H9 (cell line): ENCODE data around the gene ZNF280A. TPM values are rescaled to one million over a fixed set of nuclear protein-coding genes. Genes with fewer than 3 reads are reported as not detected.
"Not testable (repeated sequence)": the region's sequence is repeated elsewhere in the genome, so short reads cannot be mapped to it uniquely, and the experiment has no call there.

ENCODE experiments used
- DNase-seq: peaks from one replicate; pipeline ENCODE4 v3.0.0-alpha.2; 2017
- H2AFZ ChIP-seq: one replicate; pipeline ENCODE4 v1.6.1; 2013; ENCODE audit warnings: mild to moderate bottlenecking, low read length, control low read depth, moderate library complexity
- H2AK5ac ChIP-seq: 2 replicates; pipeline ENCODE4 v1.6.1; 2013; ENCODE audit warnings: low read length, control low read depth, mixed read lengths; ENCODE audit not compliant: insufficient read length
- H2BK120ac ChIP-seq: one replicate; pipeline ENCODE4 v1.6.1; 2013; ENCODE audit warnings: low read depth, mild to moderate bottlenecking, low read length, control low read depth, inconsistent platforms; ENCODE audit not compliant: poor library complexity, severe bottlenecking
- H2BK12ac ChIP-seq: 2 replicates; pipeline ENCODE4 v1.6.1; 2013; ENCODE audit warnings: low read length, control low read depth, mixed read lengths, low read depth; ENCODE audit not compliant: insufficient read length
- H2BK15ac ChIP-seq: 2 replicates; pipeline ENCODE4 v1.6.1; 2013; ENCODE audit warnings: low read depth, low read length, control low read depth
- H2BK20ac ChIP-seq: one replicate; pipeline ENCODE4 v1.6.1; 2013; ENCODE audit warnings: low read depth, mild to moderate bottlenecking, low read length, control low read depth, inconsistent platforms; ENCODE audit not compliant: poor library complexity, severe bottlenecking
- H2BK5ac ChIP-seq: 2 replicates; pipeline ENCODE4 v1.6.1; 2013; ENCODE audit warnings: low read length, control low read depth, mixed read lengths; ENCODE audit not compliant: insufficient read length
- H3K14ac ChIP-seq: 2 replicates; pipeline ENCODE4 v1.6.1; 2013; ENCODE audit warnings: low read length, control low read depth; ENCODE audit not compliant: insufficient read depth
- H3K18ac ChIP-seq: 2 replicates; pipeline ENCODE4 v1.6.1; 2013; ENCODE audit warnings: low read depth, mild to moderate bottlenecking, mixed read lengths, low read length, control low read depth; ENCODE audit not compliant: insufficient read length
- H3K23ac ChIP-seq: 2 replicates; pipeline ENCODE4 v1.6.1; 2013; ENCODE audit warnings: low read length, control low read depth, mixed read lengths, low read depth; ENCODE audit not compliant: insufficient read length
- H3K23me2 ChIP-seq: 2 replicates; pipeline ENCODE4 v1.6.1; 2013; ENCODE audit warnings: low read depth, mild to moderate bottlenecking, mixed read lengths, low read length, control low read depth; ENCODE audit not compliant: insufficient read length, poor library complexity, severe bottlenecking
- H3K27ac ChIP-seq: 2 replicates; pipeline ENCODE4 v1.5.1; 2013; ENCODE audit warnings: low read length, control low read depth, mixed read lengths, low read depth; ENCODE audit not compliant: insufficient read length
- H3K27me3 ChIP-seq: 2 replicates; pipeline ENCODE4 v1.6.1; 2013; ENCODE audit warnings: low read length, control low read depth, inconsistent platforms; ENCODE audit not compliant: insufficient read depth
- H3K4ac ChIP-seq: 2 replicates; pipeline ENCODE4 v1.6.1; 2013; ENCODE audit warnings: low read depth, mild to moderate bottlenecking, control low read depth, inconsistent platforms, low read length, moderate library complexity
- H3K4me1 ChIP-seq: 2 replicates; pipeline ENCODE4 v1.6.1; 2013; ENCODE audit warnings: low read length, control low read depth, inconsistent platforms; ENCODE audit not compliant: insufficient read depth
- H3K4me2 ChIP-seq: 2 replicates; pipeline ENCODE4 v1.6.1; 2013; ENCODE audit warnings: low read length, control low read depth, mixed read lengths; ENCODE audit not compliant: insufficient read length, insufficient read depth
- H3K56ac ChIP-seq: 2 replicates; pipeline ENCODE4 v1.6.1; 2013; ENCODE audit warnings: low read depth, mild to moderate bottlenecking, mixed read lengths, low read length, control low read depth; ENCODE audit not compliant: insufficient read length
- H3K79me1 ChIP-seq: 2 replicates; pipeline ENCODE4 v1.6.1; 2013; ENCODE audit warnings: low read depth, mild to moderate bottlenecking, moderate library complexity, low read length, control low read depth, inconsistent platforms; ENCODE audit not compliant: insufficient read depth, poor library complexity, severe bottlenecking
- H3K79me2 ChIP-seq: 2 replicates; pipeline ENCODE4 v1.6.1; 2013; ENCODE audit warnings: low read length, control low read depth, inconsistent platforms; ENCODE audit not compliant: insufficient read depth
- H3K9ac ChIP-seq: 2 replicates; pipeline ENCODE4 v1.6.1; 2013; ENCODE audit warnings: low read length, control low read depth, mixed read lengths; ENCODE audit not compliant: insufficient read length; ENCODE audit errors: extremely low read depth
- H3K9me3 ChIP-seq: one replicate; pipeline ENCODE4 v1.6.1; 2013; ENCODE audit warnings: low read depth, low read length, inconsistent platforms; ENCODE audit not compliant: control insufficient read depth
- H3T11ph ChIP-seq: one replicate; pipeline ENCODE4 v1.6.1; 2013; ENCODE audit warnings: mild to moderate bottlenecking, low read length, control low read depth, inconsistent platforms
- H4K20me1 ChIP-seq: one replicate; pipeline ENCODE4 v1.6.1; 2013; ENCODE audit not compliant: control insufficient read depth, insufficient read length, insufficient read depth
- H4K5ac ChIP-seq: 2 replicates; pipeline ENCODE4 v1.6.1; 2013; ENCODE audit warnings: low read depth, mild to moderate bottlenecking, mixed read lengths, low read length, control low read depth; ENCODE audit not compliant: insufficient read length
- H4K8ac ChIP-seq: replicated peaks from 2 replicates; pipeline ENCODE4 v1.6.1; 2013; ENCODE audit warnings: low read length, control low read depth, mixed read lengths, low read depth; ENCODE audit not compliant: insufficient read length
- H4K91ac ChIP-seq: 2 replicates; pipeline ENCODE4 v1.6.1; 2013; ENCODE audit warnings: low read depth, mild to moderate bottlenecking, moderate library complexity, mixed read lengths, low read length, control low read depth; ENCODE audit not compliant: insufficient read length
- H3K27ac Mint-ChIP-seq, 3 experiments: 2 replicates in 2 of 3; 3 replicates in 1 of 3; pipeline ENCODE4 v1.8.0; 2020 to 2021; ENCODE audit warnings: mixed read lengths in 3 of 3, mild to moderate bottlenecking in 1 of 3, moderate library complexity in 1 of 3
- H3K27me3 Mint-ChIP-seq: 2 replicates; pipeline ENCODE4 v1.8.0; 2021; ENCODE audit warnings: low read depth, mild to moderate bottlenecking, moderate library complexity, mixed read lengths
- H3K36me3 Mint-ChIP-seq, 3 experiments: 2 replicates in 2 of 3; 3 replicates in 1 of 3; pipeline ENCODE4 v1.8.0; 2020 to 2021; ENCODE audit warnings: low read depth in 3 of 3, mixed read lengths in 3 of 3; ENCODE audit not compliant: insufficient read depth in 1 of 3
- H3K4me1 Mint-ChIP-seq, 2 experiments: 2 replicates each; pipeline ENCODE4 v1.8.0; 2020; ENCODE audit warnings: mixed read lengths in 2 of 2
- H3K4me3 Mint-ChIP-seq, 2 experiments: 2 replicates in 1 of 2; 3 replicates in 1 of 2; pipeline ENCODE4 v1.8.0; 2020 to 2021; ENCODE audit warnings: mild to moderate bottlenecking in 2 of 2, mixed read lengths in 2 of 2, moderate library complexity in 1 of 2
- H3K9me3 Mint-ChIP-seq, 2 experiments: 2 replicates in 1 of 2; 3 replicates in 1 of 2; pipeline ENCODE4 v1.8.0; 2020; ENCODE audit warnings: mild to moderate bottlenecking in 2 of 2, mixed read lengths in 2 of 2, moderate library complexity in 1 of 2
- WGBS: extraction: QIAGEN DNeasy Blood & Tissue Kit; methylation state at CpG from one replicate; pipeline ENCODE4 v1.1.7; 2013; ENCODE audit warnings: missing lambda C conversion rate, low lambda C conversion rate, mixed read lengths; ENCODE audit not compliant: insufficient read length; ENCODE audit errors: extremely low coverage; 5-methylcytosine and 5-hydroxymethylcytosine counted together
- total RNA-seq: library from RNA; stranded (reverse); gene quantifications from 2 replicates; pipeline ENCODE4 v1.2.1, GENCODE V29; 2021

Gene ZNF280A
- total RNA-seq, 1 experiment from 2014 or later: 0.13 TPM

DNA sequence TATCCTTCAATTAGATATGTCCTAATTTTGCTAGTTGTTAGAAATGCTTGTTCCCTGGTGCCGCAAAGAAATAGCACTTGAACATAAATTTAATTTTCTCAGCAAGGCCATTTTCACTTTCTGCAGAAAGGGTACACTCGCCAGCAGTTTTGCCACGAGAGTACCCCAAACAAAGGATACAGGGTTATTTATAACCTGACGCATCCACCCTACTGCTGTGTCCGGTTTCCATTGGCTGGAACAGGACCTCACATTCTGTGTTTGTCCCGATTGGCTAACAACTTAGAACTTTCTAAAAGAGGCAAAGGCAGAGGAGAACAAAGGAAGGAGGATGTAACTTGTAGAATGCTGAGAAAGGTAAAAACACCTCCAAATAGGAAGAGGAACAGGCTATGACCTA lies 10.2 kb downstream of the ZNF280A start:
- peaks cover 21 to 28% (median 23%) of the 10 kb centered on the region in 3 experiments for H3K36me3 Mint-ChIP-seq
- not testable (repeated sequence) for H2BK12ac ChIP-seq

More for the DNA sequence above, 10.2 kb downstream of the ZNF280A start:
- not testable (repeated sequence) for H2AFZ ChIP-seq, H3K27ac ChIP-seq, H3K9me3 ChIP-seq, H3K23me2 ChIP-seq, H2BK120ac ChIP-seq, H3K27ac Mint-ChIP-seq, H3K14ac ChIP-seq, H3K27me3 ChIP-seq, H3K4ac ChIP-seq, H4K91ac ChIP-seq, H2BK5ac ChIP-seq, H4K20me1 ChIP-seq, H3K4me2 ChIP-seq, H3K23ac ChIP-seq, H3K4me3 Mint-ChIP-seq, H4K8ac ChIP-seq, H2BK20ac ChIP-seq, DNase-seq, H3K18ac ChIP-seq, H3T11ph ChIP-seq, H3K79me2 ChIP-seq, H4K5ac ChIP-seq, H3K9ac ChIP-seq, H3K56ac ChIP-seq, H2BK15ac ChIP-seq, H3K4me1 ChIP-seq, H2AK5ac ChIP-seq, H3K4me1 Mint-ChIP-seq, H3K79me1 ChIP-seq
- H3K9me3 Mint-ChIP-seq: peaks cover 18 to 22% of the 10 kb centered on the region in 2 experiments
- peaks cover 73% of the 10 kb centered on the region for H3K27me3 Mint-ChIP-seq
- WGBS: no CpG with 5 or more reads among the region's 6 CpGs
